IMR-90 (cell line): Measurements from ENCODE around the gene ACRBP. TPM values are rescaled to one million over a fixed set of nuclear protein-coding genes. Genes with fewer than 3 reads are reported as not detected.

Experiments
- ATAC-seq: fragments of 200-7000 bp; cut with Tn5 transposase; 2 replicates; pipeline ENCODE4 v1.9.1; 2020; ENCODE audit warnings: low read depth, mild to moderate bottlenecking, moderate library complexity
- BruUV-seq: library from RNA; stranded (reverse); fragments of 400-500 nt; replicated peaks from 2 replicates; lab custom pipeline; 2021; lab: Mats Ljungman, UMichigan
- CTCF ChIA-PET: fragments of 300-600 bp; formaldehyde crosslinking; extraction: SDS; loops from one replicate; lab custom pipeline; 2021; ENCODE audit warnings: antibody characterized with exemption; lab: Yijun Ruan, JAX
- POLR2A ChIA-PET: fragments of 300-600 bp; sonication (Branson Sonifier 250); formaldehyde crosslinking; loops from one replicate; lab custom pipeline; 2022; ENCODE audit warnings: antibody characterized with exemption; ENCODE audit not compliant: unreplicated experiment; lab: Charles Lee
- DNase-seq: peaks from one replicate; pipeline ENCODE4 v3.0.0; 2013
- H2AFZ ChIP-seq: replicated peaks from 2 replicates; pipeline ENCODE3; 2013; ENCODE audit warnings: low read length, mild to moderate bottlenecking; ENCODE audit not compliant: poor library complexity
- H2AK5ac ChIP-seq: 2 replicates; pipeline ENCODE4 v1.6.1; 2013; ENCODE audit warnings: low read depth, low read length, inconsistent platforms
- H2AK9ac ChIP-seq: replicated peaks from 2 replicates; pipeline ENCODE3; 2013; ENCODE audit warnings: mild to moderate bottlenecking, low read depth, low read length, moderate library complexity; ENCODE audit not compliant: poor library complexity
- H2BK120ac ChIP-seq: 2 replicates; pipeline ENCODE4 v1.6.1; 2013; ENCODE audit warnings: low read depth, low read length, inconsistent platforms
- H2BK15ac ChIP-seq: 3 replicates; pipeline ENCODE4 v1.6.1; 2013; ENCODE audit warnings: low read depth, low read length, inconsistent platforms
- H2BK20ac ChIP-seq: 2 replicates; pipeline ENCODE4 v1.6.1; 2013; ENCODE audit warnings: low read depth, mild to moderate bottlenecking, inconsistent platforms, low read length, moderate library complexity
- H2BK5ac ChIP-seq: 2 replicates; pipeline ENCODE4 v1.6.1; 2013; ENCODE audit warnings: mild to moderate bottlenecking, low read depth, low read length, inconsistent platforms; ENCODE audit not compliant: poor library complexity, severe bottlenecking
- H3K14ac ChIP-seq: replicated peaks from 2 replicates; pipeline ENCODE4 v1.6.1; 2013; ENCODE audit warnings: low read depth, low read length, inconsistent platforms
- H3K18ac ChIP-seq: 2 replicates; pipeline ENCODE4 v1.6.1; 2013; ENCODE audit warnings: low read depth, low read length, control low read depth
- H3K23ac ChIP-seq: 2 replicates; pipeline ENCODE4 v1.6.1; 2013; ENCODE audit warnings: low read depth, low read length, inconsistent platforms
- H3K27ac ChIP-seq: 2 replicates; pipeline ENCODE4 v1.5.1; 2013; ENCODE audit warnings: mild to moderate bottlenecking, control low read depth, low read length; ENCODE audit not compliant: insufficient read depth
- H3K27me3 ChIP-seq: 2 replicates; pipeline ENCODE4 v1.6.1; 2013; ENCODE audit warnings: low read length; ENCODE audit not compliant: control insufficient read depth, insufficient read depth
- H3K36me3 ChIP-seq: 2 replicates; pipeline ENCODE4 v1.6.1; 2013; ENCODE audit warnings: low read length, mixed read lengths; ENCODE audit not compliant: control insufficient read depth, insufficient read depth
- H3K4ac ChIP-seq: 2 replicates; pipeline ENCODE4 v1.6.1; 2013; ENCODE audit warnings: low read depth, low read length, inconsistent platforms
- H3K4me1 ChIP-seq: 2 replicates; pipeline ENCODE4 v1.6.1; 2013; ENCODE audit warnings: low read length, mixed read lengths; ENCODE audit not compliant: control insufficient read depth, insufficient read depth
- H3K4me2 ChIP-seq: 2 replicates; pipeline ENCODE4 v1.6.1; 2013; ENCODE audit warnings: low read depth, mild to moderate bottlenecking, control low read depth, low read length, moderate library complexity
- H3K4me3 ChIP-seq: 2 replicates; pipeline ENCODE4 v1.5.1; 2013; ENCODE audit warnings: low read depth, mild to moderate bottlenecking, control low read depth, low read length, moderate library complexity; ENCODE audit not compliant: insufficient read depth
- H3K56ac ChIP-seq: 2 replicates; pipeline ENCODE4 v1.6.1; 2013; ENCODE audit warnings: low read length, inconsistent platforms; ENCODE audit not compliant: insufficient read depth; ENCODE audit errors: extremely low read depth
- H3K79me1 ChIP-seq, 2 experiments: 2 replicates each; pipeline ENCODE4 v1.6.1; 2013; ENCODE audit warnings: low read length in 2 of 2, inconsistent platforms in 1 of 2, low read depth in 1 of 2
- H3K9ac ChIP-seq: 2 replicates; pipeline ENCODE4 v1.6.1; 2013; ENCODE audit warnings: low read depth, low read length, control low read depth
- H3K9me1 ChIP-seq: 2 replicates; pipeline ENCODE4 v1.6.1; 2013; ENCODE audit warnings: low read length, inconsistent platforms; ENCODE audit not compliant: insufficient read depth
- H3K9me3 ChIP-seq: 2 replicates; pipeline ENCODE4 v1.6.1; 2013; ENCODE audit warnings: low read length; ENCODE audit not compliant: control insufficient read depth, insufficient read depth
- H4K20me1 ChIP-seq: 2 replicates; pipeline ENCODE4 v1.6.1; 2013; ENCODE audit warnings: low read length, inconsistent platforms; ENCODE audit not compliant: insufficient read depth
- H4K5ac ChIP-seq: 2 replicates; pipeline ENCODE4 v1.6.1; 2013; ENCODE audit warnings: mild to moderate bottlenecking, low read depth, low read length, control low read depth
- H4K8ac ChIP-seq, 2 experiments: 2 replicates each; pipeline ENCODE4 v1.6.1; 2013; ENCODE audit warnings: low read depth in 2 of 2, low read length in 2 of 2, control low read depth in 1 of 2, inconsistent platforms in 1 of 2
- H4K91ac ChIP-seq: 2 replicates; pipeline ENCODE4 v1.6.1; 2013; ENCODE audit warnings: low read depth, low read length, inconsistent platforms; ENCODE audit not compliant: insufficient read depth
- CTCF ChIP-seq: conservative IDR thresholded peaks from 2 replicates; pipeline ENCODE4 v1.5.1; 2012; ENCODE audit warnings: mild to moderate bottlenecking, low read depth, low read length, improper control_type of control experiment
- ELK1 ChIP-seq: fragments of 150-350 bp; IDR thresholded peaks from 2 replicates; pipeline ENCODE4 v1.6.1; 2016; ENCODE audit warnings: low read depth, mild to moderate bottlenecking, low read length, moderate library complexity, borderline replicate concordance
- FOS ChIP-seq: fragments of 150-350 bp; IDR thresholded peaks from 2 replicates; pipeline ENCODE4 v1.6.1; 2016; ENCODE audit warnings: low read depth, low read length
- NFE2L2 ChIP-seq: fragments of 150-350 bp; IDR thresholded peaks from 2 replicates; pipeline ENCODE4 v1.6.1; 2016; ENCODE audit warnings: low read depth, mild to moderate bottlenecking, low read length
- RCOR1 ChIP-seq: IDR thresholded peaks from 2 replicates; pipeline ENCODE4 v1.6.1; 2012; ENCODE audit warnings: mild to moderate bottlenecking, low read length, improper control_type of control experiment; ENCODE audit not compliant: insufficient replicate concordance
- USF2 ChIP-seq: fragments of 150-350 bp; IDR thresholded peaks from 2 replicates; pipeline ENCODE4 v1.6.1; 2017; ENCODE audit warnings: mild to moderate bottlenecking, antibody characterized with exemption, low read length, low read depth
- WGBS, 2 experiments: methylation state at CpG; one replicate each; pipeline versions ENCODE4 v1.1.5 to v1.1.7; 2013; ENCODE audit warnings: missing lambda C conversion rate in 2 of 2; ENCODE audit not compliant: insufficient read length in 1 of 2; ENCODE audit errors: extremely low coverage in 2 of 2; 5-methylcytosine and 5-hydroxymethylcytosine counted together
- dilution Hi-C: fragments of 300-500 bp; cut with HindIII; formaldehyde crosslinking; loops from one replicate; pipeline ENCODE4 v1.14.3; 2018; ENCODE audit warnings: low sequenced_read_pairs; ENCODE audit not compliant: unreplicated experiment
- in situ Hi-C: fragments of 300-500 bp; cut with MboI; formaldehyde crosslinking; loops from 3 replicates; pipeline ENCODE4 v1.14.3; 2019; ENCODE audit warnings: low sequenced_read_pairs, inconsistent platforms, mixed read lengths
- intact Hi-C: fragments of 100-400 bp; cut with micrococcal nuclease; formaldehyde crosslinking; loops from 2 replicates; pipeline ENCODE4 v1.10.0; 2022
- polyA plus RNA-seq, 3 experiments: library from polyadenylated mRNA; depleted of rRNA; stranded (reverse); fragments of >200 nt; gene quantifications; 2 replicates each; pipeline ENCODE4 v1.2.3, GENCODE V29; 2012; ENCODE audit warnings: low replicate concordance in 1 of 3
- total RNA-seq: library from RNA; depleted of rRNA; stranded (reverse); fragments of >200 nt; gene quantifications from 2 replicates; pipeline ENCODE4 v1.2.3, GENCODE V29; 2012

Gene ACRBP
- total and polyA plus RNA-seq, 2 of the 4 experiments (the other 2 are of a cell fraction): 0.38 TPM; not detected in 1

- ATAC-seq (no peak), DNase-seq (no peak)
- POLR2A ChIA-PET: no interaction called here
- Histone ChIP-seq H4K20me1 (no peaks in the 10 kb centered on the region), H3K79me1 (peaks cover 8 to 9% of the 10 kb centered on the region in 2 experiments), H4K5ac (no peak overlapping the region), H3K23ac (no peak overlapping the region), H3K4ac (no peak overlapping the region), H2AFZ (no peak overlapping the region), H3K4me2 (no peak overlapping the region), H2BK15ac (no peak overlapping the region), H2BK5ac (no peak overlapping the region), H4K91ac (no peak overlapping the region), H3K14ac (no peak overlapping the region), H2BK20ac (no peak overlapping the region), H3K56ac (no peak overlapping the region), H3K27ac (no peak overlapping the region), H3K4me3 (no peak overlapping the region), H4K8ac (no peak overlapping the region), H2AK5ac (no peak overlapping the region), H3K27me3 (no peaks in the 10 kb centered on the region), H3K4me1 (no peaks in the 10 kb centered on the region), H3K9me1 (no peaks in the 10 kb centered on the region), H2BK120ac (no peak overlapping the region), H3K9me3 (no peaks in the 10 kb centered on the region), H3K18ac (no peak overlapping the region), H2AK9ac (no peak overlapping the region), H3K9ac (no peak overlapping the region), H3K36me3 (peaks cover 48% of the 10 kb centered on the region)
- BruUV-seq: no TSS peak
- dilution Hi-C loops (no loop called here), in situ Hi-C loops (no loop called here), intact Hi-C loops (no loop called here)
- TF ChIP-seq USF2 (no peak), FOS (no peak), CTCF (no peak), NFE2L2 (no peak), ELK1 (no peak), RCOR1 (no peak)
- 100% methylated on average over 2 of the region's 5 CpGs; no CpG with 5 or more reads in 1 of the 2 experiments for WGBS, 2 experiments
- CTCF ChIA-PET: interaction anchor here (0.6 to 0.7 kb wide), 3 partner anchors 14 to 459 kb away, joined by 3 to 4 read pairs (median 3); no protein-coding TSS in a partner anchor
Observed at GRCh38 chr12:6653987-6654386, 6.8 kb upstream of the ACRBP start.
